ENCODE results near the gene AKR1D1.

DNA sequence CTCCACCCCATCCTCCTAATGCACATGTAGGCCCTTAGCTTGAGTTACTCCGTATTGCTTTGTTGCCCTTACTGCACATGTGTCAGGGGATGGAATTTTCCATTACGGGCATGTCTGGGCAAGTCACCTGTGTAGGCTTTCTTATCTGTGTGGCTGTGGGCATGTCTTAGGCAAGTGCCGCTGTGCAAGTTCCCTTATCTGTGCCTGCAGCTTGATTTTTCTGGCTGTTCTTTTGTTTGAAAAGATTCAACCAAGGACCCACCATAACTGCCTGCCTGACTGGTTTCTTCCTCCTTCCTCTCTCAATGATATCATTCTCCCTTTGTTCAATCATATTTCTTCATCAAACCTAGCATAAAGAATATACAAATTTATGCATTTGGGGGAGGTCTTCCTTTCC, 88.5 kb downstream of the AKR1D1 start:
- TF ChIP-seq EZH2 (IDR thresholded peaks at IDR 0.05; ENCODE audit: low read length, missing control alignments): no peak
- TF ChIP-seq, protein P1, sequence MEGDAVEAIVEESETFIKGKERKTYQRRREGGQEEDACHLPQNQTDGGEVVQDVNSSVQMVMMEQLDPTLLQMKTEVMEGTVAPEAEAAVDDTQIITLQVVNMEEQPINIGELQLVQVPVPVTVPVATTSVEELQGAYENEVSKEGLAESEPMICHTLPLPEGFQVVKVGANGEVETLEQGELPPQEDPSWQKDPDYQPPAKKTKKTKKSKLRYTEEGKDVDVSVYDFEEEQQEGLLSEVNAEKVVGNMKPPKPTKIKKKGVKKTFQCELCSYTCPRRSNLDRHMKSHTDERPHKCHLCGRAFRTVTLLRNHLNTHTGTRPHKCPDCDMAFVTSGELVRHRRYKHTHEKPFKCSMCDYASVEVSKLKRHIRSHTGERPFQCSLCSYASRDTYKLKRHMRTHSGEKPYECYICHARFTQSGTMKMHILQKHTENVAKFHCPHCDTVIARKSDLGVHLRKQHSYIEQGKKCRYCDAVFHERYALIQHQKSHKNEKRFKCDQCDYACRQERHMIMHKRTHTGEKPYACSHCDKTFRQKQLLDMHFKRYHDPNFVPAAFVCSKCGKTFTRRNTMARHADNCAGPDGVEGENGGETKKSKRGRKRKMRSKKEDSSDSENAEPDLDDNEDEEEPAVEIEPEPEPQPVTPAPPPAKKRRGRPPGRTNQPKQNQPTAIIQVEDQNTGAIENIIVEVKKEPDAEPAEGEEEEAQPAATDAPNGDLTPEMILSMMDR (conservative IDR thresholded peaks at IDR 0.05 in 1 of 2, IDR thresholded peaks at IDR 0.05 in 1 of 2; ENCODE audit: low read depth in 1 of 2, low read length in 2 of 2): no peak
